GM23338 (cell line): Measurements from ENCODE around the gene MTHFS. TPM values are rescaled to one million over a fixed set of nuclear protein-coding genes. Genes with fewer than 3 reads are reported as not detected.
"Not testable (repeated sequence)": the region's sequence is repeated elsewhere in the genome, so short reads cannot be mapped to it uniquely, and the experiment has no call there.

Source experiments
- ATAC-seq: fragments of 200-7000 bp; cut with Tn5 transposase; 3 replicates; pipeline ENCODE4 v1.9.1; 2020
- DNase-seq: peaks from one replicate; pipeline ENCODE4 v3.0.0-alpha.2; 2015; ENCODE audit warnings: low spot score
- H2AFZ ChIP-seq: fragments of 200-600 bp; sonication (generic); 2 replicates; pipeline ENCODE4 v1.8.0; 2016; ENCODE audit warnings: antibody characterized with exemption, mild to moderate bottlenecking, moderate library complexity
- H3F3A ChIP-seq: fragments of 200-600 bp; sonication (generic); replicated peaks from 2 replicates; pipeline ENCODE4 v1.8.0; 2017; ENCODE audit warnings: antibody characterized with exemption, mixed run types, low read depth
- H3K27ac ChIP-seq: fragments of 200-600 bp; sonication (generic); 2 replicates; pipeline ENCODE4 v1.6.1; 2016; ENCODE audit warnings: low read depth
- H3K27me3 ChIP-seq: fragments of 200-600 bp; sonication (generic); 2 replicates; pipeline ENCODE4 v1.8.0; 2016; ENCODE audit warnings: mild to moderate bottlenecking, mixed run types, moderate library complexity; ENCODE audit not compliant: insufficient read depth
- H3K36me3 ChIP-seq: fragments of 200-600 bp; sonication (generic); 2 replicates; pipeline ENCODE4 v1.8.0; 2016; ENCODE audit warnings: mild to moderate bottlenecking; ENCODE audit not compliant: insufficient read depth
- H3K4me1 ChIP-seq: fragments of 200-600 bp; sonication (generic); 2 replicates; pipeline ENCODE4 v1.8.0; 2016; ENCODE audit warnings: mild to moderate bottlenecking, moderate library complexity; ENCODE audit not compliant: insufficient read depth
- H3K4me2 ChIP-seq: fragments of 200-600 bp; sonication (generic); 2 replicates; pipeline ENCODE4 v1.7.1; 2017; ENCODE audit warnings: mixed run types
- H3K4me3 ChIP-seq: fragments of 200-600 bp; sonication (generic); 2 replicates; pipeline ENCODE4 v1.6.1; 2016; ENCODE audit warnings: mixed run types
- H3K79me2 ChIP-seq: fragments of 200-600 bp; sonication (generic); replicated peaks from 2 replicates; pipeline ENCODE4 v1.8.0; 2017; ENCODE audit warnings: mild to moderate bottlenecking; ENCODE audit not compliant: insufficient read depth
- H3K9me2 ChIP-seq: fragments of 200-600 bp; sonication (generic); 2 replicates; pipeline ENCODE4 v1.8.0; 2017; ENCODE audit not compliant: insufficient read depth
- H4K20me1 ChIP-seq: fragments of 200-600 bp; sonication (generic); replicated peaks from 2 replicates; pipeline ENCODE4 v1.8.0; 2017; ENCODE audit warnings: mild to moderate bottlenecking; ENCODE audit not compliant: insufficient read depth
- H3K27ac Mint-ChIP-seq: 2 replicates; pipeline ENCODE4 v1.8.0; 2020; ENCODE audit warnings: inconsistent platforms, mild to moderate bottlenecking, moderate library complexity, mixed read lengths
- H3K27me3 Mint-ChIP-seq: 3 replicates; pipeline ENCODE4 v1.8.0; 2022; ENCODE audit warnings: low read depth, mild to moderate bottlenecking, moderate library complexity, mixed read lengths, inconsistent platforms; ENCODE audit not compliant: insufficient read depth, poor library complexity
- H3K36me3 Mint-ChIP-seq: 3 replicates; pipeline ENCODE4 v1.8.0; 2021; ENCODE audit warnings: low read depth, mild to moderate bottlenecking, inconsistent platforms, moderate library complexity, mixed read lengths
- H3K4me1 Mint-ChIP-seq: 3 replicates; pipeline ENCODE4 v1.8.0; 2020; ENCODE audit warnings: mild to moderate bottlenecking, inconsistent platforms, mixed read lengths
- H3K4me3 Mint-ChIP-seq: 3 replicates; pipeline ENCODE4 v1.8.0; 2021; ENCODE audit warnings: moderate library complexity, mild to moderate bottlenecking, inconsistent platforms, mixed read lengths
- H3K9me3 Mint-ChIP-seq: 3 replicates; pipeline ENCODE4 v1.8.0; 2020; ENCODE audit warnings: moderate library complexity, mild to moderate bottlenecking, inconsistent platforms, mixed read lengths
- ZNF462 ChIP-seq: fragments of 250-450 bp; sonication (Bioruptor Pico); IDR thresholded peaks from 2 replicates; pipeline ENCODE4 v1.5.0; 2020; ENCODE audit warnings: mild to moderate bottlenecking, moderate library complexity
- polyA plus RNA-seq: library from polyadenylated mRNA; unstranded; fragments of >200 nt; fragmentation: Nextera tagmentation; extraction: Ambion mirVana; gene quantifications from 2 replicates; pipeline ENCODE4 v1.2.1, GENCODE V29; 2016
- total RNA-seq: library from RNA; depleted of rRNA; stranded (reverse); fragments of >200 nt; shearing (Covaris generic); gene quantifications from 2 replicates; pipeline ENCODE4 v1.2.3, GENCODE V29; 2014

MTHFS gene
- total and polyA plus RNA-seq, 2 experiments from 2014 or later = 33.2 to 62.0 TPM

- Histone ChIP-seq H4K20me1 (0 out of 2 replicates have a peak, but pooled peaks cover 4% of the 10 kb centered on the region), H3K4me2 (no peak overlapping the region), H3K27me3 (no peaks in the 10 kb centered on the region), H3K79me2 (no peaks in the 10 kb centered on the region), H2AFZ (no peak overlapping the region), H3K4me1 (peaks cover 10% of the 10 kb centered on the region), H3K36me3 (no peaks in the 10 kb centered on the region), H3K4me3 (no peak overlapping the region), H3K9me2 (no peaks in the 10 kb centered on the region), H3F3A (no peaks in the 10 kb centered on the region), H3K27ac (no peak overlapping the region)
- DNase-seq = no peak
- H3K27me3 Mint-ChIP-seq = peaks cover 2% of the 10 kb centered on the region
- no peak overlapping the region for H3K4me3 Mint-ChIP-seq
- peaks cover 25% of the 10 kb centered on the region for H3K36me3 Mint-ChIP-seq
- H3K4me1 Mint-ChIP-seq = peaks cover 10% of the 10 kb centered on the region; the same call in 2 of the 3 replicates
- no peak for ATAC-seq
- no peak for TF ChIP-seq ZNF462 (CRISPR knock-in tag)
- H3K9me3 Mint-ChIP-seq = no peaks in the 10 kb centered on the region
- no peak overlapping the region for H3K27ac Mint-ChIP-seq
Observed at GRCh38 chr15:79901958-79902357, 5.1 kb upstream of the MTHFS start.

GRCh38 chr15:79900818-79901378 is 4.1 kb upstream of the MTHFS start:
- not testable (repeated sequence) for H3K4me3 Mint-ChIP-seq, H3K27ac ChIP-seq, H3K27me3 Mint-ChIP-seq, ATAC-seq, H3F3A ChIP-seq, H2AFZ ChIP-seq, H3K9me2 ChIP-seq, H3K9me3 Mint-ChIP-seq, H3K4me2 ChIP-seq, H3K4me1 ChIP-seq, H3K36me3 ChIP-seq, H3K4me3 ChIP-seq, H3K27me3 ChIP-seq, DNase-seq, H3K79me2 ChIP-seq, H4K20me1 ChIP-seq, H3K27ac Mint-ChIP-seq
- Mint-ChIP-seq H3K36me3 (peaks cover 17% of the 10 kb centered on the region), H3K4me1 (peaks cover 13% of the 10 kb centered on the region; the same call in 2 of the 3 replicates)
